Retina (tissue), 1 donor: ENCODE data around the gene LMNA.
A peak's percentile ranks its signal among the peaks of the same experiment; 100 is the strongest.
"Not testable (repeated sequence)": the region's sequence is repeated elsewhere in the genome, so short reads cannot be mapped to it uniquely, and the experiment has no call there.

Experiments
- DNase-seq: peaks from one replicate; pipeline ENCODE4 v3.0.0-alpha.2; 2016

Gene LMNA

DNA sequence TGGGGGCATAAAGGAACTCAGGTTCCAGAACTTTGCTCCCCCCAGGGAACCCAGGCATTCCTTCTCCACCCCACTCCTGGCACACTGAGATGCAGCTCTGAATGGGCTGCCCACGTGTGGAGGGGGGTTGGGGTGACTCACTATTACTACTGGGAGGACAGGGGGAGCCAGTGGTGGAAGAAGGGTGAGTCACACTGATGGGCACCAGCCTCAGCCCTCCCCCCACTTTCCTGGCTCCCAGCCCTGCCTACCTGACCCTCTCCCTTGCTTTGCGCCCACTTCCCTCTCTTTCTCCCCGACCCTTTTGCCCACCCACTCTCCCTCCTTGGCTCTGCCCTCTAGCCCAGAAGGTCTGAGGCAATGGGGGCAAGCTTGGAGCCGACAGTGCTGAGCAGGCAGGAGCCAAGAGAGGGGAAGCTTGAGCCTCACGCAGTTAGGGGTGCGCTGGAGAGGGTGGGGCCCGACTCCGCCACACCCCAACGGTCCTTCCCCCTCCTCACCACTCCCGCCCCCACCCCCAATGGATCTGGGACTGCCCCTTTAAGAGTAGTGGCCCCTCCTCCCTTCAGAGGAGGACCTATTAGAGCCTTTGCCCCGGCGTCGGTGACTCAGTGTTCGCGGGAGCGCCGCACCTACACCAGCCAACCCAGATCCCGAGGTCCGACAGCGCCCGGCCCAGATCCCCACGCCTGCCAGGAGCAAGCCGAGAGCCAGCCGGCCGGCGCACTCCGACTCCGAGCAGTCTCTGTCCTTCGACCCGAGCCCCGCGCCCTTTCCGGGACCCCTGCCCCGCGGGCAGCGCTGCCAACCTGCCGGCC is at the start of gene LMNA:
TSS of gene LMNA (plus strand) at position 611 of the 818 bp plus-strand sequence. CDS start 208 bp downstream, outside the sequence.
- no peak for DNase-seq

DNA sequence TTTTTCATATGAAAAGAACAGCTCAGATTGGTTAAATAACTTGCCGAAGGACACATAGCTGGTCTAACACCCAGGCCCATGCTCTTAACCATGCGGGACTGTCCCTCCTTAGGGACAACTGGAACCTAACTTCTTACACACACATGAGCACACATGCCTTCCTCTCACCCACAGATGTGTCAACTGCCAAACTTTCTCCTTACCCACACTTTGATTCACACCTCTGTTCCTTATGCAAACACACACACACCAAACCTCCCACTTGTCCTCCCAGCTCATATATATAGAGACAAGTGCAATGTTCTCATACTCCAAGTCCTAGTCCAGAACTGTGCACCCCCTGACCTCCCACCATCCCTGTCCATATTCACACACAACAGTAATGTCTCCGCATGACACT is 49.3 kb upstream of the LMNA start:
- DNase-seq = no peak

DNA sequence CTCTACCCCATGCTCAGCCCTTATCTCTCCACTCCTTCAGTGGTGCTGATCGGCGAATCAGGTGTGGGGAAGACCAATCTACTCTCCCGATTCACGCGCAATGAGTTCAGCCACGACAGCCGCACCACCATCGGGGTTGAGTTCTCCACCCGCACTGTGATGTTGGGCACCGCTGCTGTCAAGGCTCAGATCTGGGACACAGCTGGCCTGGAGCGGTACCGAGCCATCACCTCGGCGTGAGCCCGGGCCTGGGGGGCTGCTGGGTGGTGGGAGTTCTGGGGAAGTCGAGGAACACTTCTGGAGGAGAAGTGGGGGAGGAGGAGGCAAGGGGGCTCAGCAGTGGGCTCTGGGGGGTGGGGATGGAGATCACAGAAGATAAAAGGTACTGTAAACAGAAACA is 48.6 kb upstream of the LMNA start:
- DNase-seq = no peak

DNA sequence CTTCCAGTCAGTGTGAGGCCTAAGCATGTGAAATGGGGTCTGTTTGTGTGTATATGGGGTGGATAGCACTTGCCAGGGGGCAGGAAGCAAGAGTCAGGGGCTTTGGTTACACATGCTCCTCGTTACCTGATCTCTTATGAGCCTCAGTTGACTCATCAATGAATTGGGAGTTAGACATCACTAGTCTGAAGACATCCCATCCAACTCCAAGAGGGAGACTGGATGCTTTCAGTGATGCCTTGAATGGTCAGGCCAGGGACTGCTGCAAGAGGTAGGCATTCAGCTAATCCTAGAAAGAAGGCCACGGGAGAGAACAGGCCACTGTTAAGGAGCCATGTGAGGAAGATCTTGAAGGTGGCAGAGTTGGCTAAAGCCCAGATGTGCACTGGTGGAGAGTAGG is 47.2 kb upstream of the LMNA start:
- no peak for DNase-seq

DNA sequence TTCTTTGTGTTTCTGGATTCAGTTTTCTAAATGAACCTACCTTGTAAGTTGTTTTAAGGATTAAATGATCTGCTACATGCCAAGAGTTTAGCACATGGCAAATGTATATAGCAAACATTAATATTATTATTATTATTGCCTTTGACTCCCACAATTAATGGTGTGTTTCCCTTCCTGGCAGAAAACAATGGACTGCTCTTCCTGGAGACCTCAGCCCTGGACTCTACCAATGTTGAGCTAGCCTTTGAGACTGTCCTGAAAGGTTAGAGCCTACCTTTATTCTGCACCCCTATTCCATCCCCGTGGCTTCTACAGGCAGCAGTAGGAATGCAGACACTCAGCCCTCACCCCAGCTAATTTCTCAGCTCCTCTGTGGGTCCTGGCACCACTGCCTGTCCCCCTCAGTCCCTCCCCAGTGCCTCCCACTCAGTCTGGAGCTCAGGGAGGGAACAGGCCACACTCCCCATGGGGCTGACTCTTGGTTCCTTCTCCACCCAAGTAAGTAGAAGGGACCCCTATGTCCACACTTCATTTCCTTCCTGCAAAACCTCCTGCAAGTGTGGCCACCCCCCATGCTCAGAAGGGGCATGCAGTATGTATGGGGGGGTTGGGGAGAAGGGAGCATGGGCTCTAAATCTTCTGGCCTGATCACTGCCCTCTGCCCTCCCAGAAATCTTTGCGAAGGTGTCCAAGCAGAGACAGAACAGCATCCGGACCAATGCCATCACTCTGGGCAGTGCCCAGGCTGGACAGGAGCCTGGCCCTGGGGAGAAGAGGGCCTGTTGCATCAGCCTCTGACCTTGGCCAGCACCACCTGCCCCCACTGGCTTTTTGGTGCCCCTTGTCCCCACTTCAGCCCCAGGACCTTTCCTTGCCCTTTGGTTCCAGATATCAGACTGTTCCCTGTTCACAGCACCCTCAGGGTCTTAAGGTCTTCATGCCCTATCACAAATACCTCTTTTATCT is 44.7 kb upstream of the LMNA start:
- DNase-seq = no peak

DNA sequence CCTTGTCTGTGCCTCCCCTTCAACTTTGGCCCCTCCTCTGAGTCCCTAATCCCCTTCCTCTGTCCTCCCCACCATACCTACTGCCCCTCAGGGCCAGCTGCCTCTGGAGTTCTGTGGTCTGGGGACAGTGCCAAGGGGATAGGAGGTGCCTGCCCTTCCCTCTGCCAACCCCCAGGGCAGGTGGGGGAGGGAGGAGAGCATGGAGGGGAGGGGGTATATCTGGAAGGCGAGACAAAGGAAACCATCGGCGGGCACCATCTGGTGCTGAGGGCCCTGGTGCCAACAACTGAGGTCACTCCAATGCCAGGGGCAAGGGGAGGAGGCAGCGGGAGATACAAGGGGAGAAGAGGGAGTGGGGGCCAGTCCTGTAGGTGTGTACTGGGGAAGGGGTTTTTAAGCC is 44.0 kb upstream of the LMNA start:
- DNase-seq = no peak

DNA sequence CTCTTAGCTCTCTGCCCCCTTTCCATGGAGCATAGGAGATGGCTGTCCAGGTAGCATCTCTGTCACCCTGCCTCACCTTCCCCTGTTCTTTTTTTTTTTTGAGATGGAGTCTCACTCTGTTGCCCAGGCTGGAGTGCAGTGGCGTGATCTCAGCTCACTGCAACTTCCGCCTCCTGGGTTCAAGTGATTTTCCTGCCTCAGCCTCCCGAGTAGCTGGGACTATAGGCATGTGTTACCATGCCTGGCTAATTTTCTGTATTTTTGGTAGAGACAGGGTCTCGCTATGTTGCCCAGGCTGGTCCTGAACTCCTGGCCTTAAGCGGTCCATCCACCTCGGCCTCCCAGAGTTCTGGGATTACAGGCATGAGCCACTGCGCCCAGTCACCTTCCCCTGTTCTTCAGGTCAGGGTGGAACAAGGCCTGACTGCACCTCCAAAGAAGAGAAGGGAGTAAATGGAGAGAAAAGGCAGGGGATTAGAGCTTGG is 43.1 kb upstream of the LMNA start:
- not testable (repeated sequence) for DNase-seq

DNA sequence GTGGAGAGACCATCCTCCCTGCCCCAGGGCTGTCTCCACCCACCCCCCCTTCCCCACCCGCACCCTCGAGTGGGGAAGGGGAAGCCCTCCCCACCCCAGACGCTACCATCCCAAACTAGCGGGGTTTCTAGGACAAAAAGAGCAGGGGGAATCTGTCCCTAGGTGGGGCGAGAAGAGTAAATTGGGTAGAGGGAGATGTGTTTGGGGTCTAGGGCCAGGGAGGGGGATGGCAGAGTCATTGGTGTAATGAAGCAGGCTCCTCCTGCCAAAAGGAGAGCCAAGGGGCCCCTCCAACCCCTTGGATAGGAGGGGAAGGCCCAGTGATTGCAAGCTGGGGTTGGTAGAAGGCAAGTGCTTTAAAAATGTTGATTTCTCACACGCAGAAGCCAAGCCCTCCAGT is 42.3 kb upstream of the LMNA start:
- DNase-seq = no peak

DNA sequence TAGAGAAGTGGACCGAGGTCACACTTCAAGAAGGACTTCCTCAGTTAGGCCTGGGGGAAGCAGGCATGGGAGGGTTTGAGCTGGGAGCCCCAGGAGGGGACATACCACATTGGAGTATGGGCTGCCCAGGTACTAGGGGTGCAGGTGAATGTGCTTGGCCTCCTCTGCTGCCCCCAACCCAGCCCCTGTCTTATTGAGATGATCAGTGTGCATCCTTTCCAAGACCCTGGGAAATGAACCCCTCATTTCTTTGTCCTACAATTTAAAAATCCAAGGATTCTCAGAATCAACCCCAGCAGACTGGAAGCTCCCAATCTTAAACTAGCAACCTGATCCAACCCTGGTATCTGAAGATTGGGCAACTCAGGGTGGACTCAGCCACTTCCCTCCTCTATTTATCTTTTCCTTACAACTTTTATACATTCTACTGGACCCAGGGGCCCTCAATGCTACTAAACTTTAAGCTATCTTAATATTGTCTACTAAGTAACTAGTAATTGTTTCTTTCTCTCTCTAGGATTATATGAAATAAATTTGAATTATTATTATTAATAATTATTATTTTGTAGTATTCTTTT is 41.3 kb upstream of the LMNA start:
- DNase-seq = no peak

DNA sequence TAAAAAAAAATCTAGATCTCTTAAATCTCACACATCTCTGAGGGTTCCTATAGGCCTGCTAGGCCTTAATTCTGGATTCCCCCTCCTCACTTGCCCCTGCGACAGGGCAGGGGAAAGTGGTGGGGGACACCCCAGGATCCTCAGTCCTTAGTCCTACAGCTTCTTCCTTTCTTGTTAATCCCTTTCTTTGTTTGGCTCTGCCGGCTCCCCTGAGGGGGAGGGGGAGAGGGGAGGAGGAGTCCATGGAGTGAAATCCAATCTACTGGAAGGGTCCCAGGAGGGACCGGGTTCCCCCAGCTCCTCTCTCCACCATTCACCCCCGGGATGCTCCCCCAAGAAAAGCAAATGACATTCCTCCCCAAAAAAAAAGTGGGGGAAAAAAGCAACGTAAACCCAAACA is 40.8 kb upstream of the LMNA start:
- no peak for DNase-seq

DNA sequence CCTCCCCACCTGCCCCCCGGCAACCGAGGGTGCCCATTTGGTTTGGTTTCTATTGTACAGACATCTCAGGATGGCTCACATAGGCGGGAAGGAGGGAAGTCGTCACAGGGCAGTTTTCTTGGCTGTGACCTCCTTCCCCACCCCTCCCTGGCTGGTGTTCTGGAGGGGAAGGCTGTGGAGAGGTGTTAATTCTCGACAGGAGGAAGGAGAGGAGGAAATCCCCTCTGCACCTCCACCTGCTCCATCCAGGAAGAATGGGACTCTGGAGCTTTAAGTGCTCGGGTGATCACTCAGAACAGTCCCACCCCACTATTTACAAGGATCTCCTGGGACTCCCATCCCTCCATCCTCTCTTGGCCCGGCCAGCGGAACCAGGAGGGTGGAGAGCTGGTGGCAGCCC is 39.9 kb upstream of the LMNA start:
- DNase-seq = no peak

DNA sequence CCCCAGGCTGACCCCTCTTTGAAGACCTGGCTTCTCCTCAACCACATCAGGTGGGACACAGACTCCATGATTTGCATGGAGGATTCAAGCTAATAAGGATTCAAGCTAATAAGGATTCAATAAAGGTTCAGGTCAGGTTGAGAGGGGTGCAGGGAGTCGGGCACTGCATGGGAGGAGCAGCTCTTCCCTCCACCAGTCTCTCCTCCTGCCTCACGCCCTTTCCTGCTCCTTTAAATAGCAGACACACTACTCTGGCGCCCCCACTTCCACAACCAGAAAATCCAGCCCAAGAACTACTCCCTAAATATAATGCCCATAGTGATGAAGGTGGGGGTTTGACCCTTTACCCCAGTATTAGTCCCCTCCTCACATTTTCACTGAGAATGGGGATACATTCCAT is 39.3 kb upstream of the LMNA start:
- no peak for DNase-seq

DNA sequence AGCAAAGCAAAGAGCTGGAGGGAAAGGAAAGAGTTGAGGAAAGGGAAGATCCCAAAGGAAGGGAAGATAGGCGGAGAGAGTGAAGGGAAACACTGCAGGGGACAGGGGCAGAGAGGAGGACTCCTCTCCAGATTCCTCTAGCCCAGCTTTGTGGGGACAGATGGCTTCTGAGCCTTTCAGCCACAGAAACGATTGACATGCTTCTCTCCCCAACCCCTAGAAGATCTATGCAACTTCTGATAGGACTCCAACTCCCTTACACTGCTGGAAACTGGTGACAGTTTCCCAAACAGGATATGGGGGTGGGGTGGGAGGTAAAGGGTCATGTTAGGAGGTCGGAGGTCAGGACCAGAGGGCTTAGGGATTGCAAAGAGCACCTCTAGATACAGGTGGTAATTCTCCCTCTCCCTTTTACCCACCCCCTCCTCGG is 38.7 kb upstream of the LMNA start:
- DNase-seq = no peak

DNA sequence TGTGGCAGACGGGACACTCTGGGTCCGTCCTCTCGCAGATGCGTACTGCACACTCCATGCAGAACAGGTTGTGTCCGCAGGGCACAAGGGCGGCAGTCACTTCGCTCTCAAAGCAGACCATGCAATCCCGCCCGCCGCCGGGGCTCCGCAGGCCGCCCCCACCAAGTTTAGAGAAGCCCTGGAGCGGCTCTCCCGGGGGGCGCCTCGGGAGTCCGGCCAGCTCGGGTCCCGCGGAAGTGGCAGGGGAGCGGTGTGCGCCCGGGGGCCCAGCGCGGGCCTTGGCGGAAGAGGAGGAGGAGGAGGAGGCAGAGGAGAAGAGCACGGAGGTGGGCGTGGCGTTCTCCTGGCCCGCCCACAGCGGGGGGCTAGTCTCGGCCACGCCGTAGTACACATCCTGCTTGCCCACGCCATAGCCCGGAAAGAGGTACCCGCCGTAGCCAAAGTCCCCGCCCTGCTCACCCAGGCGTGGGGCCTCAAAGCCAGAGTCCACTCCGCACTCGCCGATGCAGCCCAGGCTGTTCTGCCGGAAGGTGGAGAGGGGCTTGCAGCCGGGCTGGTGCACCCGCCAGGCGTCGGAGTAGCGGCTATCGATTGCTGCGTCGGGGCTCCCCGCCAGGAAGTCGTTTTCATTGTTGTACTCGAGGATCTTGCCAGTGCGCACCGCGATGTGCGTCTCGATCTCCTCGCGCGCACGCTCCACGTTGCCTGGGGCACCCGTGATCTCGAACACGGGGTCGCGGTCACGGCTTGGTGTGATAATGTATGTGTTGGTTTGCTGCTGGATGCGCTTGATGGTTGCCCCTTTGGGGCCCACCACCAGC is 37.7 kb upstream of the LMNA start:
- DNase-seq = peak; percentile 78

DNA sequence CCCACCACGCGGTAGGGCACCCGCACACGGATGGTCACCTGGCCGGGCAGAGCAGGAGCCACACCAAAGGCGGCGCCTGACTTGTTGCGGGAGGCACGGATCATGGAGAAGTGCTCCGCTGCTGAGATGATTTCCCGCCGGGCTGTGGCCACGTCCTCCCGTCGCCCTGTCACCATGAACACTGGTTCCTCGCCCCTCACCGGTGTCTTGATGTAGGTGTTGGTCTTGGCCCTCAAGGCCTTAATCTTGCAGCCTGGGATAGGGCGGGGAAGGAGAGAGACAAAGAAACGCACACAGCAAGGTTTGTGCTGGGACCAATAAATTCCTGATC is 37.1 kb upstream of the LMNA start:
- DNase-seq = no peak

DNA sequence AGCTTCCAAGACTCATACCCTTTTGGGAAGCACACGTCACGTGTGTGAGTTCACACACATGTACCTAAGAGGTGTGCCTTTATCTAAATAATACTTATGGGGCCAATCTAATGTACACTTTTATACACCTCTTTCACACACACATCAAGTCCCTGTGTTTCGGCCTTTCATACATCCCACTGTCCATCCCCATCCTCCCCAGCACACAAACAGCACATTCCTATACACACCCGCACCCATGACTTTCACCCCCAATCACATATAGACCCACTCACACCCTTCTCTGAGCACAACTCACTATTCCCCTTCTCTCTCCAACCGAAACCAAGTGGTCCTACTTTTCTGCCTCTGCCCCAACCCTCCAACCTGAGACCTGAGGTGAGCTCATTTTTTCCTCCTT is 35.8 kb upstream of the LMNA start:
- no peak for DNase-seq

DNA sequence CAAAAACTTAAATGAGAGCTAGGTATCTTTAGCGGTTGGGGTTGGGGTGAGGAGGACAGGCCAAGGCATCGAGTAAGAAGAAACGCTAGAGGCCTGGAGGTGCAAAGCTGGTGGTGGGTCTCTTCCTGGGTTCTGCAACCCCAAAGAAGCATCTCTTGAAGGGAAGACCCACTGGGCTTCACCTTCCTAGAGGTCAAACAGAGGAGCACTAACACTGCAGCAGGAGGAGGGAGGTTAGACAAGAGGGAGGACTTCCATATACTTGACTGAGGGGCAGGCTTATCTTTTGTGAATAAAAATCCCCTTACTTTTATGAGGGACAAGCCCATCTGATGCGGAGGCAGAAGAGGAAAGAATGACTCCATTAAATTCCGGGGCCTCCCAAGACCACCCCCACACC is 34.7 kb upstream of the LMNA start:
- DNase-seq = peak; percentile 21

DNA sequence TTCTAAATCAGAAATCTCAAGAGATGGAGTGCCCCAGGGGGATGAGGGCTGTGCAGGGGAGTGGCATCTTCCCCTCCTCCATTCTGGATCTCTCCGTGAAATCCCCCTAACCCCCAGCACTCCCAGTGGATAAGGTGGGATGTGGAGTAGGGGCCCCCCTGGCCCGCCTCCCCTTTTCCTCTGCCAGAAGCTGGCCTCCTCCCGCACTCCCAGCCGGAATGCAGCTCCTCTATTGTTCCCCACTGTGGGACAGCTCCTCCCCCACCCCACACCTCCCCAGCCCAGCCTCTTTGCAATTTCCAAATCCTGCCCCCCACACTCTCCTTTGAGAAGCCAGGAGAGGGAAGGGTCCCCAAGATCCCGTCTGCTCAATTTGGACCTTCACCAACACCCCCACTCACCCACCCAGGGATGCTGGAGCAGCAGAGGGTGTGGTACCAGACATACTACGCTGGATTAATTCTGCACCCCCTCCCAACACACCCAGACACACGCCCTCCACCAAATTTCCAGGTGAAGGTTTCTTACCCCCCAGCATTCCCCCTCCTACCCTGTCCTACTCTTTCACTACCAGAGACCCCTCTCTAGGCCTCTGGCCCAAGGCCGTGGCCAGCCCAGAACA is 34.2 kb upstream of the LMNA start:
- DNase-seq = peak; percentile 18

DNA sequence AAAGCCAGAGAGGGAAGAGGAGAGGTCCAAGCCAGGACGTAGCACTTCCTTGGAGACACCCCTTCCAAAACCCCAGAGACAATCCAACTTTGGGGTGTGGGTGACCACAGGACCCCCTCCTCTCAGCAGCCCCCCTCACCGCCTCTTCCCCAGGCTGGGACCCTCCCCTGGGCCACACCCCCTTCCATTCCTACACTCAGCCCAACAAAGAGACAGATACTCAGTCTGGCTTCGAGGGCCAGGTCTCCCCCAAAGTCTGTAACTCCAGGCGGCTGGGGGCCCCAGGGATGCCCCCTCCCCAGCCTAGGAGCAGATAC is 33.7 kb upstream of the LMNA start:
- peak; percentile 63 for DNase-seq

DNA sequence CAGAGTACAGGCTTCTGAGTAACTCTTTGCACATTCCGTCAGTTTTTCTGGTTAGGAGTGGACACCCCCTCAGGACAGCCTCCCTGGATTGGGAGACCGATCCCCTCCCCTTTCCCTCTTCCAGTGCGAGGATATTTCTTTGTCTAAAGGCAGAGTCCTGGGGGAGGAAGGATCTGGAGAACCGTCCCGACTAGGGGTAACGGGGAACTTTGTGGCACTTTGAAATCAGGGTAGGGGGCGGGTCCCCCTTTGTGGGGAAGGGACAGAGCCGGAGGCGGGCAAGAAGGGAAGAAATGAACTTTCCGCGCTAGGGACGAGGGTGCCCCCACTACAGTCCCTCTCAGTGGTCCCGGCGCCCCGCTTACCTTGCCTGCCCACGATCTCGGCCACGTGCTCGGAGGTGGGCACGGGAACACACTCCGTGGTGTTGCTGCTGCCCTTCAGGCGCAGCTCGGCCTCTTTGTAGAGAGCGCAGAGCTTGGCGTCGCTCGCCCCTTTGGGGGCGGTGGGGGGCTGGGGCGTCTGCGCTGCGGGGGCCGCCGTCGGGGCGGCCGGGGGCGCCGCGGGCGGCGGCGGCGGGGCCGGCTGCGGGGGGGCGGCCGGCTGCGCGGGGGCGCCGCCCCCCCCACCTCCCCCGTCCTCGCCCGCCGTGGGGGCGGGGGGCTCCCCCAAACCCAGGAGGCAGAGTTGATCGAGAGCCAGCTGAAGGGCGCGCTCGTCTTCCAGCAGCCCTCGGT is 33.2 kb upstream of the LMNA start:
- peak; percentile 67 for DNase-seq

DNA sequence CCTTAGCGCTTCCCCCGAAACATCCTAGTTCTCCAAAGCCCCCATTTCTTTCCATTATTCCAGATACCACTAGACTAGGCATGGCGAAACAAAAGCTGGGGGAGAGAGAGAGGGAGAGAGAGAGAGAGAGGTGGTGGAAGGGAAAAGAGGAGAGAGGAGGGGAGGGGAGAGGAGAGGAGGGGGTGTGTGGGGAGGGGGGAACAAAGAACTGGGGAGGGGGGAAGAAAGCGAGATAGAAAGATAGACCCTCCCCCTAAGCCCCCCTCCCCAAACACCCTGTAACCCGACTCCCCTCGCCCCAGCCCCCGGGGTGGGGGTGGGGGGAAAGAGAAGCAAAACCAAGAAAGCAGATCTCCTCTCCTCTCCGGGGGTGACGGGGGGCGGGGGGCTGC is 32.6 kb upstream of the LMNA start:
- DNase-seq = no peak
